HEK293 (cell line): ENCODE data around the gene DPEP2.

Experiments
- CTCF ChIA-PET: fragments of 350-600 bp; formaldehyde crosslinking; extraction: SDS; loops from one replicate; lab custom pipeline; 2021; ENCODE audit warnings: antibody characterized with exemption; lab: Yijun Ruan, JAX
- POLR2A ChIA-PET: fragments of 300-600 bp; formaldehyde crosslinking; extraction: SDS; loops from one replicate; lab custom pipeline; 2020; ENCODE audit warnings: antibody characterized with exemption, inconsistent platforms; lab: Yijun Ruan, JAX
- H3K27ac ChIP-seq: fragments of 200-500 bp; sonication (Bioruptor generic); 2 replicates; pipeline ENCODE4 v1.5.1; 2014; ENCODE audit warnings: low read depth, low read length, control low read depth, inconsistent platforms; ENCODE audit errors: extremely low read depth
- H3K36me3 ChIP-seq, 2 experiments: fragments of 200-500 bp in 1 of 2; sonication (Bioruptor generic) in 1 of 2; 1 replicate in 1 of 2; 2 replicates in 1 of 2; pipeline ENCODE4 v1.5.1; 2014 to 2017; ENCODE audit warnings: inconsistent platforms in 2 of 2, low read length in 2 of 2; ENCODE audit not compliant: control insufficient read depth in 2 of 2, insufficient read depth in 1 of 2
- H3K4me1 ChIP-seq: fragments of 200-500 bp; sonication (Bioruptor generic); 2 replicates; pipeline ENCODE4 v1.5.1; 2014; ENCODE audit warnings: mild to moderate bottlenecking, low read length, inconsistent platforms; ENCODE audit not compliant: control insufficient read depth, insufficient read depth
- H3K4me3 ChIP-seq: 2 replicates; pipeline ENCODE4 v1.5.1; 2011; ENCODE audit warnings: low read depth, mild to moderate bottlenecking, control low read depth, low read length, moderate library complexity
- H3K9me3 ChIP-seq: fragments of 200-500 bp; sonication (Bioruptor generic); 2 replicates; pipeline ENCODE4 v1.5.1; 2014; ENCODE audit warnings: low read depth, low read length, inconsistent platforms; ENCODE audit not compliant: control insufficient read depth, insufficient read depth
- GLI2 ChIP-seq: fragments of 450-650 bp; formaldehyde crosslinking; IDR thresholded peaks from 2 replicates; pipeline ENCODE4; 2017; ENCODE audit warnings: missing biosample characterization, missing genetic modification characterization, low read depth, borderline replicate concordance
- HOXD13 ChIP-seq: sonication (generic); formaldehyde crosslinking; IDR thresholded peaks from 2 replicates; pipeline ENCODE4 v1.8.0; 2022; ENCODE audit warnings: missing genetic modification reagents, borderline replicate concordance
- PRDM1 ChIP-seq: fragments of 450-650 bp; formaldehyde crosslinking; IDR thresholded peaks from 2 replicates; pipeline ENCODE4; 2016; ENCODE audit warnings: missing biosample characterization, missing genetic modification characterization
- PRDM10 ChIP-seq: fragments of 450-650 bp; formaldehyde crosslinking; IDR thresholded peaks from 2 replicates; pipeline ENCODE4 v1.5.1; 2016; ENCODE audit warnings: missing biosample characterization, missing genetic modification characterization
- SETDB1 ChIP-seq: IDR thresholded peaks from one replicate; pipeline ENCODE4 v1.6.1; 2017; ENCODE audit warnings: mild to moderate bottlenecking, low read length, moderate library complexity, mixed read lengths; ENCODE audit not compliant: insufficient read length
- ZFP3 ChIP-seq: fragments of 450-650 bp; formaldehyde crosslinking; IDR thresholded peaks from 2 replicates; pipeline ENCODE4 v1.5.1; 2016; ENCODE audit warnings: low read depth, missing biosample characterization, missing genetic modification characterization
- ZNF10 ChIP-seq: fragments of 450-650 bp; formaldehyde crosslinking; IDR thresholded peaks from 2 replicates; pipeline ENCODE4 v1.5.1; 2017; ENCODE audit warnings: missing biosample characterization, missing genetic modification characterization
- ZNF112 ChIP-seq: fragments of 450-650 bp; formaldehyde crosslinking; IDR thresholded peaks from 2 replicates; pipeline ENCODE4 v1.5.0; 2017; ENCODE audit warnings: missing biosample characterization, missing genetic modification characterization
- ZNF133 ChIP-seq: fragments of 450-650 bp; formaldehyde crosslinking; IDR thresholded peaks from 2 replicates; pipeline ENCODE4 v1.5.1; 2016; ENCODE audit warnings: missing biosample characterization, missing genetic modification characterization
- ZNF211 ChIP-seq: fragments of 450-650 bp; formaldehyde crosslinking; IDR thresholded peaks from 2 replicates; pipeline ENCODE4 v1.5.1; 2016; ENCODE audit warnings: low read depth, missing biosample characterization, missing genetic modification characterization
- ZNF223 ChIP-seq: fragments of 450-650 bp; formaldehyde crosslinking; IDR thresholded peaks from 2 replicates; pipeline ENCODE4 v1.5.1; 2016; ENCODE audit warnings: missing biosample characterization, missing genetic modification characterization
- ZNF426 ChIP-seq: fragments of 450-650 bp; formaldehyde crosslinking; IDR thresholded peaks from 2 replicates; pipeline ENCODE4 v1.5.1; 2017; ENCODE audit warnings: missing biosample characterization, missing genetic modification characterization, mild to moderate bottlenecking, inconsistent platforms, moderate library complexity
- ZNF433 ChIP-seq: fragments of 450-650 bp; formaldehyde crosslinking; IDR thresholded peaks from 2 replicates; pipeline ENCODE4 v1.5.1; 2016; ENCODE audit warnings: missing biosample characterization, missing genetic modification characterization, low read depth
- ZNF514 ChIP-seq: fragments of 450-650 bp; formaldehyde crosslinking; IDR thresholded peaks from 2 replicates; pipeline ENCODE4 v1.5.1; 2016; ENCODE audit warnings: missing biosample characterization, missing genetic modification characterization
- ZNF544 ChIP-seq: fragments of 450-650 bp; formaldehyde crosslinking; IDR thresholded peaks from 2 replicates; pipeline ENCODE4 v1.5.0; 2017; ENCODE audit warnings: missing biosample characterization, missing genetic modification characterization
- ZNF692 ChIP-seq: fragments of 450-650 bp; formaldehyde crosslinking; IDR thresholded peaks from 2 replicates; pipeline ENCODE4 v1.5.1; 2016; ENCODE audit warnings: missing biosample characterization, missing genetic modification characterization
- ZNF701 ChIP-seq: fragments of 450-650 bp; formaldehyde crosslinking; IDR thresholded peaks from 2 replicates; pipeline ENCODE4 v1.5.1; 2016; ENCODE audit warnings: missing biosample characterization, missing genetic modification characterization
- ZNF747 ChIP-seq: fragments of 450-650 bp; formaldehyde crosslinking; IDR thresholded peaks from 2 replicates; pipeline ENCODE4 v1.5.1; 2016; ENCODE audit warnings: missing biosample characterization, missing genetic modification characterization
- ZNF76 ChIP-seq: fragments of 450-650 bp; formaldehyde crosslinking; IDR thresholded peaks from 2 replicates; pipeline ENCODE4; 2016; ENCODE audit warnings: low read depth, missing biosample characterization, missing genetic modification characterization, borderline replicate concordance
- ZNF843 ChIP-seq: fragments of 450-650 bp; formaldehyde crosslinking; IDR thresholded peaks from 2 replicates; pipeline ENCODE4 v1.5.1; 2016; ENCODE audit warnings: missing biosample characterization, missing genetic modification characterization

The DPEP2 gene

GRCh38 chr16:67946128-67946569, 53.1 kb downstream of the DPEP2 start:
- no peaks in the 10 kb centered on the region for H3K4me1 ChIP-seq
- H3K4me3 ChIP-seq = no peak overlapping the region
- no peaks in the 10 kb centered on the region for H3K9me3 ChIP-seq
- POLR2A ChIA-PET = interaction anchor here (1.1 to 2.7 kb wide), 2 partner anchors 11 kb away, joined by 3 to 16 read pairs; no protein-coding TSS in a partner anchor
- CTCF ChIA-PET = no interaction called here
- peaks cover 0 to 93% of the 10 kb centered on the region in 2 experiments; a peak in 2 of 3 replicates for H3K36me3 ChIP-seq
- no peak for TF ChIP-seq ZNF747
- no peak for TF ChIP-seq ZNF544 (tag by site-specific recombination)
- peak; percentile 79 for TF ChIP-seq ZNF133 (tag by site-specific recombination)
- no peak for TF ChIP-seq ZNF112
- H3K27ac ChIP-seq = no peak overlapping the region

GRCh38 chr16:67945392-67945933, 53.8 kb downstream of the DPEP2 start:
- H3K36me3 ChIP-seq = peaks cover 0 to 86% of the 10 kb centered on the region in 2 experiments; a peak in 2 of 3 replicates
- CTCF ChIA-PET = no interaction called here
- H3K27ac ChIP-seq = no peak overlapping the region
- no peaks in the 10 kb centered on the region for H3K9me3 ChIP-seq
- H3K4me3 ChIP-seq = no peak overlapping the region
- POLR2A ChIA-PET = interaction anchor here (2.7 kb wide), 1 partner anchor 10 kb away, joined by 16 read pairs; no protein-coding TSS in a partner anchor
- no peaks in the 10 kb centered on the region for H3K4me1 ChIP-seq
- TF ChIP-seq ZNF514 (tag by site-specific recombination) (no peak), SETDB1 (no peak)

GRCh38 chr16:67944690-67945391, 54.4 kb downstream of the DPEP2 start:
- no peak for TF ChIP-seq GLI2 (tag by site-specific recombination)
- TF ChIP-seq ZNF10 = 0 out of 2 replicates have a peak, but pooled peaks have one; percentile 53
- TF ChIP-seq ZNF701 = no peak
- TF ChIP-seq ZNF211 (tag by site-specific recombination) = no peak
- Histone ChIP-seq H3K9me3 (no peaks in the 10 kb centered on the region), H3K4me3 (no peak overlapping the region), H3K27ac (no peak overlapping the region), H3K4me1 (no peaks in the 10 kb centered on the region), H3K36me3 (peaks cover 0 to 85% of the 10 kb centered on the region in 2 experiments; a peak in 2 of 3 replicates)
- CTCF ChIA-PET = interaction anchor here (0.7 kb wide), 1 partner anchor 262 kb away, joined by 3 read pairs; no protein-coding TSS in a partner anchor
- POLR2A ChIA-PET = interaction anchor here (2.7 kb wide), 1 partner anchor 9 kb away, joined by 16 read pairs; no protein-coding TSS in a partner anchor

- Histone ChIP-seq H3K4me3 (no peak within 1 kb of the TSS), H3K4me1 (no peaks in the 10 kb centered on the region), H3K27ac (no peak within 1 kb of the TSS), H3K36me3 (peaks cover 0 to 81% of the 10 kb centered on the region in 2 experiments; a peak in 2 of 3 replicates), H3K9me3 (no peaks in the 10 kb centered on the region)
- POLR2A ChIA-PET = interaction anchor here (0.5 to 2.7 kb wide), 4 partner anchors 8 to 296 kb away, joined by 3 to 16 read pairs (median 4); no protein-coding TSS in a partner anchor
- CTCF ChIA-PET = interaction anchor here (0.6 to 2.1 kb wide), 2 partner anchors 98 to 127 kb away, joined by 3 to 9 read pairs; no protein-coding TSS in a partner anchor
- TF ChIP-seq ZNF692 (tag by site-specific recombination) (no peak), ZNF843 (tag by site-specific recombination) (no peak), ZNF76 (tag by site-specific recombination) (no peak), PRDM10 (tag by site-specific recombination) (peak; percentile 47; the same call in 1 of the 2 replicates), ZNF223 (tag by site-specific recombination) (no peak), ZNF433 (tag by site-specific recombination) (no peak), HOXD13 (CRISPR knock-in tag) (no peak), PRDM1 (tag by site-specific recombination) (no peak), ZFP3 (tag by site-specific recombination) (no peak), ZNF426 (tag by site-specific recombination) (no peak)
Measured at GRCh38 chr16:67943619-67944504, 55.4 kb downstream of the DPEP2 start, which contains the start of gene LCAT. TSS of gene LCAT (minus strand) at chr16:67944120. CDS start at chr16:67944101, 19 bp downstream.
